ENCODE measurements around the gene ARHGEF2.
A peak's percentile ranks its signal among the peaks of the same experiment; 100 is the strongest.

Gene ARHGEF2

GRCh38 chr1:155970531-155971167 is 7.7 kb downstream of the ARHGEF2 start:
- peak; percentile 74 for DNase-seq

GRCh38 chr1:155969377-155969791 is 9.0 kb downstream of the ARHGEF2 start:
- no peak for DNase-seq

- peak; percentile 80 for DNase-seq
Observed at GRCh38 chr1:155968670-155969069, 9.7 kb downstream of the ARHGEF2 start.

GRCh38 chr1:155968051-155968400 is 10.3 kb downstream of the ARHGEF2 start:
- no peak for DNase-seq

DNA sequence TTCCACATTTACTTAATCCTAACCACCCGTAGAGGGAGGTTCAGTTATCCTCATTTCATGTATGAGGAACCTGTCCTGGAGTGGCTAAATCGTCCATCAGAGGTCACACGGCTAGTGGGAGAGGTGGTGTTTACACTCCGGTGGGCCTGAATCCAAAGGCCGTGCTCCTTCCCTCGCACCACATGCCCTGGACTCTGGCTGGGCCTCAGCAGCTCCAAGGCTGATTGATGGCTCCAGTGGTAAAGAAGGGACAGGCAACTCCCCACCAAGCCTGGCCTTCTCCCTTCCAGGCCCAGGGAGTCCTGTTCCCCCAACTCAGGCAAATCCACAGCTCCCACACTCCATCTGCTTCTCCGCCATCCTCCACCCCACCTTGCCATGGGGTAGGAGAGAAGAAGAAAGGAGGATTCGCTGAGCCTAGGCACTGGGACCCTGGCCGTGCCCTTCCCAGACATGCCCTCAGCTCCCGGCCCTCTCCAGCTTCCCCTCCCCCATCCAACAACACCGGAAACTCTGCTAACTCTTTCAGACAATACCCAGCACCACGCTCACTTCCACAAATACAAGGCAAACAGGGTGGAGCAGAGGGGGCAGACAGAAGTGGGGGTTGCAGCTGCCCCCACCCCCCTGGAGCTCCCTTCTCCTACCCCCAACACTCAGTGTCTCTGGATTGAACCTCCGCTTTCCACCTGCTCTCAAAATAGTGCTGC is 10.9 kb downstream of the ARHGEF2 start:
- no peak for DNase-seq

- DNase-seq: no peak
Observed at GRCh38 chr1:155966750-155967149, 11.6 kb downstream of the ARHGEF2 start.

DNA sequence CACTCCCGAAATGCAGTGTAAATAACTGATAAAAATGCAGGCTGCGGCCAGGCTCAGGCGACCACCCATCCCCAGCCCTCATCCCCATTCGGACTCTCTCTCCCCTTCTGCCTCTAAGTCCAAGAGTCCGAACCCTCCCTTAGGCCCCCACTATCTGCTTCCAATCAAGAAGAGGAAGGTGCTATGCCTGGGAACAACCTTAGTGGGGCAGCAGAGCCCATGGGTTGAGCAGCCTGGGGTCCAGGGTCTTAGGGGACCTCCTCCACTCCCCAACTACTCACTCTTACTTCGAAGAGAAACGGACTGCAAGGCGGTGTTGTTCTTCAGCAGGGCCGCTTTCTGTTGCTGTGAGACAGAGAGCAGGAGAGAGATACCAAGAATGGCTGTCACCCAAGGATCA is 12.2 kb downstream of the ARHGEF2 start:
- DNase-seq: no peak

DNA sequence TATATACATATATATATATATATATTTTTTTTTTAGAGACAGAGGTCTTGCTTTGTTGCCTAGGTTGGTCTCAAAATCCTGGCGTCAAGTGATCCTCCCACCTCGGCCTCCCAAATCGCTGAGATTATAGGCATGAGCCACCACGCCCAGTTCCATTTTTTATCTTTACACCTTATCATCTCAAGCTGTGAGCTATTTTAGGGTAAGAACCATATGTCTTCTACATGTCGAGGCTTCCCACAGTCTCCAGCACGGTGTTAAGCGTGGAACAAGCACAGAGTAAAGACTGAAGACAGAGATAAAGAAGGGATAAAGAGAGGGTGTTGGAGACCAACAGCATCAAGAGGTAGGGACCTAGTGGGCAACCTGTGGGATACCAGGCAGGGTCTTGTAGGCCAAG is 14.2 kb downstream of the ARHGEF2 start:
- DNase-seq: no peak

- no peak for DNase-seq
Observed at GRCh38 chr1:155962599-155963211, 15.6 kb downstream of the ARHGEF2 start.

DNA sequence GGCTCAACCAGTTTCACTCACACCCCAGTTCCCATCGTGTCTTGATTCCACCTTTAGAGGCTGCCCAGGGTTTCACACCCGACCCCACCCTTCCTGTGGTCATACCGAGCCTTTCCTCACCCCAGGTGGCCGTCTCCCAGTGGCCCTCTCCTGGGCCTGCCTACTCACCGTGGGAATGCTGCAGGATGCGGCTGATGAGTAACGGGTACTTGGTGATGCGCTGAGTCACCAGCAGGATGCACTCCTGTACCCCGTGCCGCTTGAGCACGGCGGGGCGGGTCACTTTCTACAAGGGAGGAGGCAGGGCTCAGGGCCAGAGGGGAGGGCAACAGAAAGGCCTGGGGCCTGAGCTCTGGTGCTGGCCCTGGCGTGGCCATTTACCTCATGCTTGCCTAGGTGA is 16.4 kb downstream of the ARHGEF2 start:
- DNase-seq: peak; percentile 91

GRCh38 chr1:155960081-155960745 is 18.1 kb downstream of the ARHGEF2 start:
- no peak for DNase-seq

DNA sequence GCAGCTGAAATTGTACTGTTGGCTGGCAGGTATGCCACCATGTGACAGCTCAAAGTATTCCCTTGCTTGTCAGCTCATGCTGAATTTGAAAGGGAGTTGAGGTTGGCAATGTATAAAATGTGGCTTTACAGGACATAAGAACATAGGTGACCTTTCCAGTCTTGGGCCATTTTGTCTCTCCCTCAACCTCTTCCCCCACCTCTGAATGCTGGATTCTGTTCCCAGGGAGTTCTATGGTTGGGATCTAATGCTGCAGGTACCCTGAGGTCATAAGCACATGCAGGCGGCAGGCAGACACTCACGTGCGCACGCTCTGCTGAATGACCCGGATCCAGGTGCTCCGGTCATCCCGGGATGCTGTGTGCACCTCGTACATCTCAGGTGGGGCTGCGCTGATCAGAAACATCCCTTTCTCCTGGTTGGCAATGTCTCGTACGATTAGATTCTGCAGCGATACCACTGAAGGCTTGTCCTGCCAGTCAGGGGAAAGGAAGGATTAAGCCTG is 20.9 kb downstream of the ARHGEF2 start:
- no peak for DNase-seq

DNA sequence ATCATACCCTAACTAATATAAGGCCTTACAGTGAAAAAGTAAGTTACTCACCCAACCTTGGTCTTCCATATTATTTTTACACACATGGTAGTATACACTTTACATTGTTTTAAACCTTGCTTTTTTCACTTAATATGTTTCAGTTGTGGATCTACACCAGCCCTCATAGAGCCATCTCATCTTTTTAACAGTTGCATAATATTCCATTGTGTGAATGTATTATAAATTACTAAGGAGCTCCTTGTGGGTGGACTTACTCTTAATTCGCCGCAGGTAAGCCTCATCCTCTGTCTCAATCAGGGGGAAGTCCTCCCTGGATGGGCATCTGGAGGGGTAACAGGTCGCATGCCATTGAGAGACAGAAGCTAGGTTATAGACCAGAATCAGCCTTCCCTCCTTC is 23.7 kb downstream of the ARHGEF2 start:
- DNase-seq: no peak

DNA sequence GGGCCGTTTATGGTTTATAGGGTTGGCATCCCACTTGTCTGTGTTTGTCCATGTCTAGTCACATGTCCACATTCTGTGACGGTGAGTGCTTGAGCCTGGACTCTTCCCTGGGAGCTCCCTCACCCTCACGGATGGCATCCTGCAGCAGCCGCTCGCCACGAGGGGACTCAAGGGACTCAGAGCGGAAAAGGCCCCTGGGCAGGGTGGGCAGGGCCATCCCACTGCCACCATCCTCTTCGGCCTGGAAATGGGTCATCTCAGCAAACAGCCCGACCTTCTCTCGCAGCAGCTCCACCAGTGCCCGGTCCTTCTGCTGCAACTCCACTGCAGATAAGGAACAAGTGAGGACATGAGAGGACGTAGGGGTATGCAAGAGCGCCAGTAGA is 25.8 kb downstream of the ARHGEF2 start:
- no peak for DNase-seq

GRCh38 chr1:155951753-155952504 is 26.4 kb downstream of the ARHGEF2 start:
- no peak for DNase-seq

GRCh38 chr1:155950829-155951228 is 27.5 kb downstream of the ARHGEF2 start:
- no peak for DNase-seq

GRCh38 chr1:155947741-155948140 is 30.6 kb downstream of the ARHGEF2 start:
- no peak for DNase-seq

GRCh38 chr1:155947292-155947691 is 31.1 kb downstream of the ARHGEF2 start:
- DNase-seq: no peak

DNA sequence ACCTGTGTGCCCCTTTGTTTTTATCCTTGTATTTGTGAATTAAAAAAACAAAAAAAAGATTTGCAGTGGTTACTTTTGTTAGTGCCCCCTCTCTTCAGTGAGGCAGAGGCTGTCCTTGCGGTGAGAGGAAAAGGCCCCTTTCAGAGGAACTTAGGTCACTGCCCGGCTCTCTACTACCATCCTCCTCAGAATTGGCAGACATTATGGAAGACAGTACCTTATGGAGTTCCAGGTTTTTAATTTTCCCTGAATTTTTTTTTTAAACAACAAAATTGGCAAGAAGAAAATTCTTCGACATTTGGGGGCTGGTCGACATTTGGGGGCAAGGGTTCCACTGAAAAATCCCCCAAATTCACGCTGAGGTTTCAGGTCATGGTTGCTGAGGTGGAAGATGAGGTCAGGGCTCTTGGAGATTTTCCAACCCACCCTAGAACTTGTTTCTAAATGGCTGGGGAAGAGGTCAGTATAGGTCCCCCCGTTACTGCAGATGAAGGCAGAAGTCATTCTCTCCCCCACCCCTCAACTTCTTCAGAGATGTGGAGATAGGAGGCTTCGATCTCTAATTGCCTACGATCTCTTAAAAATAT is 31.6 kb downstream of the ARHGEF2 start:
- no peak for DNase-seq

DNA sequence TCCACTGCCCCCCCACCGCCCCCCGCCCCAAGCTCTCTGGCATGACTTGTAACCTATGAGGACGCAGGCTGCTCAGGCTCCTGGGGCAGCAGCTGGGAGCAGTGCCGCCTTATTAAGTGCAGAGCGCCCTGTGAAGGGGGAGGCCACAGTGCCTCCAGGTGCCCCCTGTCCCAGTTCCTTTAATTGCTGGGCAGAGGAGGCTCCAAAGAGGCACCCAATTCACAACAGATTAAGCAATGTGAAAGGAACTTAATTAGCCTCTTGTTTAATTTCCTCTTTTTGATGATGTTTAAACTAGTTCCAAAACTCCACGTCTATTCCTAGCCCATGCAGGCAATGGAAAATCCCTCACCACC is 33.9 kb downstream of the ARHGEF2 start:
- no peak for DNase-seq

DNA sequence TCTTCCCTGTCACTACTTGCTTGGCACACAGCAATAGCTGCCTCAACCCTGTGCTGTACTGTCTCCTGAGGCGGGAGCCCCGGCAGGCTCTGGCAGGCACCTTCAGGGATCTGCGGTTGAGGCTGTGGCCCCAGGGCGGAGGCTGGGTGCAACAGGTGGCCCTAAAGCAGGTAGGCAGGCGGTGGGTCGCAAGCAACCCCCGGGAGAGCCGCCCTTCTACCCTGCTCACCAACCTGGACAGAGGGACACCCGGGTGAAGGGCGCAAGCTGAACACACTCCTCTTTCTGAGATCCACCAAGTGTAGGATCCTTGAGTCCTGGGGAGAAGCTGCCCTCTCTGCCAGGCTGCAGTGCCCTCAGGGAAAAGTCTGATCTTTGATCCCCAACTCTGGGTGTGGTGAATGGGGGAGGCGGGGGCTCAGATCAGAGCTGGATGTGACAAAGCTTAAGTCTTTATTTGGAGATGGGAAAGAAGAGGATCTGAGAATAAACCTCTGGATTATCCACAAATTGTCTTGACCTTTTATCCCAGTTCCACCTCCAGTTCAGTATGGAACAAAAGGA is 35.7 kb downstream of the ARHGEF2 start:
- no peak for DNase-seq

All from fibroblast of skin of scalp (primary cell).